ENCODE data around the gene AMDHD1.

Gene AMDHD1

GRCh38 chr12:95995238-95996031 is 52.3 kb downstream of the AMDHD1 start:
- DNase-seq (ENCODE audit: low read depth in 1 of 2, low spot score in 1 of 2) = no peak

GRCh38 chr12:95996034-95996658 is 53.0 kb downstream of the AMDHD1 start, which contains the start of gene HAL:
HAL (minus strand) TSS chr12:95996344; CDS start chr12:95995910, 434 bp downstream.
- DNase-seq (ENCODE audit: low read depth in 1 of 2, low spot score in 1 of 2) = no peak

GRCh38 chr12:95997276-95997675 is 54.1 kb downstream of the AMDHD1 start:
- DNase-seq (ENCODE audit: low read depth in 1 of 2, low spot score in 1 of 2) = no peak

- DNase-seq (ENCODE audit: low read depth in 1 of 2, low spot score in 1 of 2) = no peak
These were observed 54.9 kb downstream of the AMDHD1 start for GRCh38 chr12:95997911-95998510.

GRCh38 chr12:95998611-95999286 is 55.6 kb downstream of the AMDHD1 start:
- peak in 1 of 2 donors; percentile 48 for DNase-seq (ENCODE audit: low read depth in 1 of 2, low spot score in 1 of 2)

GRCh38 chr12:95999484-95999883 is 56.4 kb downstream of the AMDHD1 start:
- DNase-seq (ENCODE audit: low read depth in 1 of 2, low spot score in 1 of 2) = no peak

GRCh38 chr12:96000858-96001257 is 57.7 kb downstream of the AMDHD1 start:
- no peak for DNase-seq (ENCODE audit: low read depth in 1 of 2, low spot score in 1 of 2)

- DNase-seq (ENCODE audit: low read depth in 1 of 2, low spot score in 1 of 2) = no peak
These were observed 63.6 kb downstream of the AMDHD1 start for GRCh38 chr12:96006727-96007126.

GRCh38 chr12:96007729-96008128 is 64.6 kb downstream of the AMDHD1 start:
- no peak for DNase-seq (ENCODE audit: low read depth in 1 of 2, low spot score in 1 of 2)

- no peak for DNase-seq (ENCODE audit: low read depth in 1 of 2, low spot score in 1 of 2)
These were observed 71.9 kb downstream of the AMDHD1 start for GRCh38 chr12:96014943-96015599.

- no peak for DNase-seq (ENCODE audit: low read depth in 1 of 2, low spot score in 1 of 2)
These were observed 72.5 kb downstream of the AMDHD1 start for GRCh38 chr12:96015672-96016071.

All from activated CD4-positive, alpha-beta T cell treated with anti-CD3 and anti-CD28 coated beads, Interleukin-2, amount 50 U/mL, for 24 hours (primary cell).